Fibroblast of lung (primary cell): ENCODE measurements around the gene GRWD1.

Experiments used
- EZH2 ChIP-seq: IDR thresholded peaks from 2 replicates; pipeline ENCODE4 v1.5.1; 2012; ENCODE audit warnings: low read length, control low read depth, mild to moderate bottlenecking; ENCODE audit errors: missing control alignments
- TF ChIP-seq, protein P1 (sequence below), 2 donors: IDR thresholded peaks in 1 of 2; conservative IDR thresholded peaks in 1 of 2; 1 replicate in 1 of 2; 2 replicates in 1 of 2; pipeline ENCODE4 v1.5.1; 2011 to 2012; ENCODE audit warnings: low read length in 2 of 2, control low read depth in 1 of 2, inconsistent platforms in 1 of 2, low read depth in 1 of 2, mild to moderate bottlenecking in 1 of 2

- TF ChIP-seq, protein P1, sequence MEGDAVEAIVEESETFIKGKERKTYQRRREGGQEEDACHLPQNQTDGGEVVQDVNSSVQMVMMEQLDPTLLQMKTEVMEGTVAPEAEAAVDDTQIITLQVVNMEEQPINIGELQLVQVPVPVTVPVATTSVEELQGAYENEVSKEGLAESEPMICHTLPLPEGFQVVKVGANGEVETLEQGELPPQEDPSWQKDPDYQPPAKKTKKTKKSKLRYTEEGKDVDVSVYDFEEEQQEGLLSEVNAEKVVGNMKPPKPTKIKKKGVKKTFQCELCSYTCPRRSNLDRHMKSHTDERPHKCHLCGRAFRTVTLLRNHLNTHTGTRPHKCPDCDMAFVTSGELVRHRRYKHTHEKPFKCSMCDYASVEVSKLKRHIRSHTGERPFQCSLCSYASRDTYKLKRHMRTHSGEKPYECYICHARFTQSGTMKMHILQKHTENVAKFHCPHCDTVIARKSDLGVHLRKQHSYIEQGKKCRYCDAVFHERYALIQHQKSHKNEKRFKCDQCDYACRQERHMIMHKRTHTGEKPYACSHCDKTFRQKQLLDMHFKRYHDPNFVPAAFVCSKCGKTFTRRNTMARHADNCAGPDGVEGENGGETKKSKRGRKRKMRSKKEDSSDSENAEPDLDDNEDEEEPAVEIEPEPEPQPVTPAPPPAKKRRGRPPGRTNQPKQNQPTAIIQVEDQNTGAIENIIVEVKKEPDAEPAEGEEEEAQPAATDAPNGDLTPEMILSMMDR (conservative IDR thresholded peaks at IDR 0.05 in 1 of 2, IDR thresholded peaks at IDR 0.05 in 1 of 2; ENCODE audit: low read depth in 1 of 2, low read length in 2 of 2) = no peak
- no peak for TF ChIP-seq EZH2
Measured at GRCh38 chr19:48424694-48425219, 21.0 kb upstream of the GRWD1 start.
